HG02759 (cell line): ENCODE data around the gene BAIAP2.
"Not testable (repeated sequence)": the region's sequence is repeated elsewhere in the genome, so short reads cannot be mapped to it uniquely, and the experiment has no call there.

Experiments used
- ATAC-seq: cut with Tn5 transposase; IDR thresholded peaks from one replicate; pipeline ENCODE4 v1.9.1; 2021; ENCODE audit warnings: mild to moderate bottlenecking, moderate library complexity; ENCODE audit not compliant: unreplicated experiment

The BAIAP2 gene

GRCh38 chr17:81000334-81000630, 34.7 kb upstream of the BAIAP2 start:
- ATAC-seq, result no peak

GRCh38 chr17:81000631-81001357, 34.2 kb upstream of the BAIAP2 start:
- ATAC-seq, result no peak

- ATAC-seq, result no peak
Observed at GRCh38 chr17:81002013-81002384, 33.0 kb upstream of the BAIAP2 start.

GRCh38 chr17:81002409-81003361, 32.3 kb upstream of the BAIAP2 start:
- no peak for ATAC-seq

GRCh38 chr17:81003711-81004475, 31.1 kb upstream of the BAIAP2 start:
- no peak for ATAC-seq

- ATAC-seq, result no peak
Observed at GRCh38 chr17:81006891-81007290, 28.1 kb upstream of the BAIAP2 start.

- no peak for ATAC-seq
Observed at GRCh38 chr17:81008140-81008539, 26.8 kb upstream of the BAIAP2 start.

- no peak for ATAC-seq
Observed at GRCh38 chr17:81009136-81009535, 25.8 kb upstream of the BAIAP2 start.

GRCh38 chr17:81010935-81011334, 24.0 kb upstream of the BAIAP2 start:
- no peak for ATAC-seq

GRCh38 chr17:81011951-81012350, 23.0 kb upstream of the BAIAP2 start:
- ATAC-seq, result no peak

- no peak for ATAC-seq
Observed at GRCh38 chr17:81012574-81013447, 22.1 kb upstream of the BAIAP2 start.

- ATAC-seq, result no peak
Observed at GRCh38 chr17:81013642-81014041, 21.3 kb upstream of the BAIAP2 start.

- ATAC-seq, result no peak
Observed at GRCh38 chr17:81015136-81015535, 19.8 kb upstream of the BAIAP2 start.

- ATAC-seq, result no peak
Observed at GRCh38 chr17:81016575-81016974, 18.4 kb upstream of the BAIAP2 start.

- ATAC-seq, result not testable (repeated sequence)
Observed at GRCh38 chr17:81017330-81017729, 17.6 kb upstream of the BAIAP2 start.

GRCh38 chr17:81018044-81018802, 16.7 kb upstream of the BAIAP2 start:
- ATAC-seq, result no peak

GRCh38 chr17:81019563-81020442, 15.1 kb upstream of the BAIAP2 start:
- no peak for ATAC-seq

- ATAC-seq, result no peak
Observed at GRCh38 chr17:81020443-81020766, 14.5 kb upstream of the BAIAP2 start.
